ENCODE data around the gene CDCA8. TPM values are rescaled to one million over a fixed set of nuclear protein-coding genes. Genes with fewer than 3 reads are reported as not detected.

CDCA8 gene
- total RNA-seq (2022) (33.2 and 34.5 TPM in 2 replicates), Bru-seq, nascent RNA (percentile 79 among the genes with signal in this experiment), BruChase-seq, experiment 1, labeled RNA remaining after a 6-hour chase (percentile 75 among the genes with signal in this experiment), BruChase-seq, experiment 2, labeled RNA remaining after a 2-hour chase (percentile 87 among the genes with signal in this experiment)
- long read RNA-seq, transcript CDCA8-201 (11 exons, 2,303 nt), result minor isoform, 5 of 41 reads
- long read RNA-seq, transcript CDCA8-202 (10 exons, 2,469 nt), result major isoform, 30 of 41 reads
- long read RNA-seq, partial matches to known transcripts, result 4 of 41 reads
- long read RNA-seq, other reads (novel, unspliced or antisense), result 2 of 41 reads

GRCh38 chr1:37692078-37692833 lies at the start of gene CDCA8:
Gene CDCA8, plus strand, starts transcription at chr1:37692516. Its CDS starts 175 bp downstream, at chr1:37692691.
- intact Hi-C loops (cut with micrococcal nuclease; ENCODE audit: unreplicated experiment), result loop anchor here (5.0 to 10.0 kb wide), 2 partner anchors 65 to 113 kb away; partner anchors contain the start of genes C1orf122 and YRDC
- peak within 1 kb of the TSS; percentile 95 for H3K4me3 Mint-ChIP-seq (ENCODE audit: low read depth, unreplicated experiment)
- DNase-seq, result peak; percentile 98
- no peaks in the 10 kb centered on the region for H3K9me3 Mint-ChIP-seq (ENCODE audit: low read depth, unreplicated experiment)
- TSS peak; percentile 74 for BruUV-seq (replicated peaks)
- H3K27ac Mint-ChIP-seq (ENCODE audit: unreplicated experiment), result peak within 1 kb of the TSS; percentile 77
- H3K36me3 Mint-ChIP-seq (ENCODE audit: insufficient read depth, unreplicated experiment), result peaks cover 51% of the 10 kb centered on the region
- CTCF ChIA-PET, result interaction anchor here (0.5 to 1.7 kb wide), 10 partner anchors 43 to 1269 kb away, joined by 3 to 15 read pairs (median 4); partner anchors contain the start of genes EPHA10, GNL2 and MTF1
- peak; percentile 77 for TF ChIP-seq CTCF (IDR thresholded peaks at IDR 0.05; ENCODE audit: unreplicated experiment)
- peaks cover 26% of the 10 kb centered on the region for H3K4me1 Mint-ChIP-seq (ENCODE audit: low read depth, unreplicated experiment)
- H3K27me3 Mint-ChIP-seq (ENCODE audit: unreplicated experiment), result no peaks in the 10 kb centered on the region

GRCh38 chr1:37647281-37647680 lies 45.0 kb upstream of the CDCA8 start:
- peaks cover 31% of the 10 kb centered on the region for H3K27me3 Mint-ChIP-seq (ENCODE audit: unreplicated experiment)
- H3K9me3 Mint-ChIP-seq (ENCODE audit: low read depth, unreplicated experiment), result no peaks in the 10 kb centered on the region
- BruUV-seq (replicated peaks), result no TSS peak
- H3K4me1 Mint-ChIP-seq (ENCODE audit: low read depth, unreplicated experiment), result no peaks in the 10 kb centered on the region
- H3K27ac Mint-ChIP-seq (ENCODE audit: unreplicated experiment), result no peak overlapping the region
- no peaks in the 10 kb centered on the region for H3K36me3 Mint-ChIP-seq (ENCODE audit: insufficient read depth, unreplicated experiment)
- H3K4me3 Mint-ChIP-seq (ENCODE audit: low read depth, unreplicated experiment), result no peak overlapping the region
- CTCF ChIA-PET, result no interaction called here
- intact Hi-C loops (cut with micrococcal nuclease; ENCODE audit: unreplicated experiment), result no loop called here
- TF ChIP-seq CTCF (IDR thresholded peaks at IDR 0.05; ENCODE audit: unreplicated experiment), result no peak
- no peak for DNase-seq

- no peak overlapping the region for H3K4me3 Mint-ChIP-seq (ENCODE audit: low read depth, unreplicated experiment)
- no peaks in the 10 kb centered on the region for H3K36me3 Mint-ChIP-seq (ENCODE audit: insufficient read depth, unreplicated experiment)
- BruUV-seq (replicated peaks), result no TSS peak
- no peaks in the 10 kb centered on the region for H3K4me1 Mint-ChIP-seq (ENCODE audit: low read depth, unreplicated experiment)
- intact Hi-C loops (cut with micrococcal nuclease; ENCODE audit: unreplicated experiment), result no loop called here
- TF ChIP-seq CTCF (IDR thresholded peaks at IDR 0.05; ENCODE audit: unreplicated experiment), result no peak
- CTCF ChIA-PET, result no interaction called here
- no peak for DNase-seq
- H3K9me3 Mint-ChIP-seq (ENCODE audit: low read depth, unreplicated experiment), result no peaks in the 10 kb centered on the region
- H3K27ac Mint-ChIP-seq (ENCODE audit: unreplicated experiment), result no peak overlapping the region
- H3K27me3 Mint-ChIP-seq (ENCODE audit: unreplicated experiment), result peaks cover 58% of the 10 kb centered on the region
Observed at GRCh38 chr1:37650173-37650572, 42.1 kb upstream of the CDCA8 start.

- Mint-ChIP-seq H3K27me3 (ENCODE audit: unreplicated experiment) (peaks cover 63% of the 10 kb centered on the region), H3K9me3 (ENCODE audit: low read depth, unreplicated experiment) (no peaks in the 10 kb centered on the region), H3K4me3 (ENCODE audit: low read depth, unreplicated experiment) (no peak overlapping the region), H3K36me3 (ENCODE audit: insufficient read depth, unreplicated experiment) (no peaks in the 10 kb centered on the region), H3K4me1 (ENCODE audit: low read depth, unreplicated experiment) (no peaks in the 10 kb centered on the region), H3K27ac (ENCODE audit: unreplicated experiment) (no peak overlapping the region)
- no TSS peak for BruUV-seq (replicated peaks)
- CTCF ChIA-PET, result no interaction called here
- no peak for DNase-seq
- intact Hi-C loops (cut with micrococcal nuclease; ENCODE audit: unreplicated experiment), result no loop called here
- no peak for TF ChIP-seq CTCF (IDR thresholded peaks at IDR 0.05; ENCODE audit: unreplicated experiment)
Observed at GRCh38 chr1:37650721-37651120, 41.6 kb upstream of the CDCA8 start.
